Measurements from ENCODE around the gene MBD3L1. TPM values are rescaled to one million over a fixed set of nuclear protein-coding genes. Genes with fewer than 3 reads are reported as not detected.
A peak's percentile ranks its signal among the peaks of the same experiment; 100 is the strongest.

The MBD3L1 gene
- total and polyA plus RNA-seq, 9 of the 15 experiments (the other 6 are each of a cell fraction or from before 2014, with no cell fraction given): not detected

DNA sequence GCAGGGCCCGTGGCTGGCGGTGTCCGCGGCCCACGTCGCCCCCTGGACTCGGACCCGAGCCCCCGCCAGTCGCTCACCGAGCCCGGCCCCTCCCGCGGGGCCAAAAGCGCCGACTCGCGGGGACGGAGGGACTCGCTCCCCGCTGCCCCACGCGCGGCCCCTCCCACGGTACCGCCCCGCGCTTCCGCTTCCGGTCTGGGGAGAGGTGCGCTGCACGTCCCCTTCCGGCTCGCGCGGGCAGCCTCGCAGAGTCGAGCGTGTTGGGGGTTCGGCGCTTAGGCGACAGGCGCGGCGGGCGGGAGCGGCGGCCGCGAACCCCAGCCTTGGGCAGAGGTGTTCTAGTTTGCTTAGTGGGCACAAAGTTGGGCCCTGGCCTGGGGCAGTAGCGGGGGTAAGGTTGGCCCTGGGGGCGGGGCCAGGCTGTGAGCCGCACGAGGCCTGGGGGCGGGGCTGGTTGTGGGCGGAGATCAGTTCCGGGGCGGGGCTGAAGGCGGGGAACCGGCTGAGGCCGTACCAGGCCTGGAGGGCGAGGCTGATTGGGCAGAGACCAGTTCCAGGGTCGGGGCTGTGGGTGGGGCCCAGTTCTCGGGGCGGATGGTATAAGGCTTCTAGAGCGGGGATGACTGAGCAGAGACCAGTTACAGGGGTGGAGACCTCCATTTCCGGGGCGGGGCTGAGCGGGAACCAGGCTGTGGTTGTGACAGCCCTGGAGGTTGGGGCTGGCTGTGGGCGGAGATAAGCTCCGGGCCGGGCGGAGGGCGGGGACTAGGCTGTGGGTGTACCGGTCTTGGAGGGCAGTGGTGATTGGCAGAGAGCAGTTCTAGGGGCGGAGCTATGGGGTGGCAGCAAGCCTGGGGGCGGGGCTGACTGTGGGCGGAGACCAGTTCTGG is at the start of gene MBD3L1, which contains the start of gene ZNF558 (continued):
- TF ChIP-seq, protein P1, sequence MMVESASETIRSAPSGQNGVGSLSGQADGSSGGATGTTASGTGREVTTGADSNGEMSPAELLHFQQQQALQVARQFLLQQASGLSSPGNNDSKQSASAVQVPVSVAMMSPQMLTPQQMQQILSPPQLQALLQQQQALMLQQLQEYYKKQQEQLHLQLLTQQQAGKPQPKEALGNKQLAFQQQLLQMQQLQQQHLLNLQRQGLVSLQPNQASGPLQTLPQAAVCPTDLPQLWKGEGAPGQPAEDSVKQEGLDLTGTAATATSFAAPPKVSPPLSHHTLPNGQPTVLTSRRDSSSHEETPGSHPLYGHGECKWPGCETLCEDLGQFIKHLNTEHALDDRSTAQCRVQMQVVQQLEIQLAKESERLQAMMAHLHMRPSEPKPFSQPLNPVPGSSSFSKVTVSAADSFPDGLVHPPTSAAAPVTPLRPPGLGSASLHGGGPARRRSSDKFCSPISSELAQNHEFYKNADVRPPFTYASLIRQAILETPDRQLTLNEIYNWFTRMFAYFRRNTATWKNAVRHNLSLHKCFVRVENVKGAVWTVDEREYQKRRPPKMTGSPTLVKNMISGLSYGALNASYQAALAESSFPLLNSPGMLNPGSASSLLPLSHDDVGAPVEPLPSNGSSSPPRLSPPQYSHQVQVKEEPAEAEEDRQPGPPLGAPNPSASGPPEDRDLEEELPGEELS (CRISPR knock-in tag; IDR thresholded peaks at IDR 0.05; ENCODE audit: borderline replicate concordance): 0 out of 2 replicates have a peak, but pooled peaks have one; percentile 47
- TF ChIP-seq, protein P2, sequence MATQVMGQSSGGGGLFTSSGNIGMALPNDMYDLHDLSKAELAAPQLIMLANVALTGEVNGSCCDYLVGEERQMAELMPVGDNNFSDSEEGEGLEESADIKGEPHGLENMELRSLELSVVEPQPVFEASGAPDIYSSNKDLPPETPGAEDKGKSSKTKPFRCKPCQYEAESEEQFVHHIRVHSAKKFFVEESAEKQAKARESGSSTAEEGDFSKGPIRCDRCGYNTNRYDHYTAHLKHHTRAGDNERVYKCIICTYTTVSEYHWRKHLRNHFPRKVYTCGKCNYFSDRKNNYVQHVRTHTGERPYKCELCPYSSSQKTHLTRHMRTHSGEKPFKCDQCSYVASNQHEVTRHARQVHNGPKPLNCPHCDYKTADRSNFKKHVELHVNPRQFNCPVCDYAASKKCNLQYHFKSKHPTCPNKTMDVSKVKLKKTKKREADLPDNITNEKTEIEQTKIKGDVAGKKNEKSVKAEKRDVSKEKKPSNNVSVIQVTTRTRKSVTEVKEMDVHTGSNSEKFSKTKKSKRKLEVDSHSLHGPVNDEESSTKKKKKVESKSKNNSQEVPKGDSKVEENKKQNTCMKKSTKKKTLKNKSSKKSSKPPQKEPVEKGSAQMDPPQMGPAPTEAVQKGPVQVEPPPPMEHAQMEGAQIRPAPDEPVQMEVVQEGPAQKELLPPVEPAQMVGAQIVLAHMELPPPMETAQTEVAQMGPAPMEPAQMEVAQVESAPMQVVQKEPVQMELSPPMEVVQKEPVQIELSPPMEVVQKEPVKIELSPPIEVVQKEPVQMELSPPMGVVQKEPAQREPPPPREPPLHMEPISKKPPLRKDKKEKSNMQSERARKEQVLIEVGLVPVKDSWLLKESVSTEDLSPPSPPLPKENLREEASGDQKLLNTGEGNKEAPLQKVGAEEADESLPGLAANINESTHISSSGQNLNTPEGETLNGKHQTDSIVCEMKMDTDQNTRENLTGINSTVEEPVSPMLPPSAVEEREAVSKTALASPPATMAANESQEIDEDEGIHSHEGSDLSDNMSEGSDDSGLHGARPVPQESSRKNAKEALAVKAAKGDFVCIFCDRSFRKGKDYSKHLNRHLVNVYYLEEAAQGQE (IDR thresholded peaks at IDR 0.05; ENCODE audit: borderline replicate concordance): no peak; the same call in 1 of the 2 replicates
- TF ChIP-seq, protein P2 (CRISPR knock-in tag; IDR thresholded peaks at IDR 0.05; ENCODE audit: low read depth): peak; percentile 38; the same call in 1 of the 2 replicates
- TF ChIP-seq MXI1 (IDR thresholded peaks at IDR 0.05; ENCODE audit: low read depth, low read length) (peak; percentile 19; the same call in 1 of the 2 replicates), ZNF384 (IDR thresholded peaks at IDR 0.05; ENCODE audit: low read depth, low read length) (no peak), ARID1B (IDR thresholded peaks at IDR 0.05) (0 out of 2 replicates have a peak, but pooled peaks have one; percentile 21), ZNF445 (CRISPR knock-in tag; IDR thresholded peaks at IDR 0.05; ENCODE audit: low read depth) (no peak), MTF1 (CRISPR knock-in tag; IDR thresholded peaks at IDR 0.05; ENCODE audit: borderline replicate concordance) (no peak), SIX5 (IDR thresholded peaks at IDR 0.05; ENCODE audit: borderline replicate concordance in 1 of 2, insufficient read depth in 1 of 2, low read depth in 1 of 2, low read length in 2 of 2) (no peak)
- TF ChIP-seq, protein P3, sequence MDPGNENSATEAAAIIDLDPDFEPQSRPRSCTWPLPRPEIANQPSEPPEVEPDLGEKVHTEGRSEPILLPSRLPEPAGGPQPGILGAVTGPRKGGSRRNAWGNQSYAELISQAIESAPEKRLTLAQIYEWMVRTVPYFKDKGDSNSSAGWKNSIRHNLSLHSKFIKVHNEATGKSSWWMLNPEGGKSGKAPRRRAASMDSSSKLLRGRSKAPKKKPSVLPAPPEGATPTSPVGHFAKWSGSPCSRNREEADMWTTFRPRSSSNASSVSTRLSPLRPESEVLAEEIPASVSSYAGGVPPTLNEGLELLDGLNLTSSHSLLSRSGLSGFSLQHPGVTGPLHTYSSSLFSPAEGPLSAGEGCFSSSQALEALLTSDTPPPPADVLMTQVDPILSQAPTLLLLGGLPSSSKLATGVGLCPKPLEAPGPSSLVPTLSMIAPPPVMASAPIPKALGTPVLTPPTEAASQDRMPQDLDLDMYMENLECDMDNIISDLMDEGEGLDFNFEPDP (CRISPR knock-in tag; IDR thresholded peaks at IDR 0.05): no peak
- TF ChIP-seq, protein P4, sequence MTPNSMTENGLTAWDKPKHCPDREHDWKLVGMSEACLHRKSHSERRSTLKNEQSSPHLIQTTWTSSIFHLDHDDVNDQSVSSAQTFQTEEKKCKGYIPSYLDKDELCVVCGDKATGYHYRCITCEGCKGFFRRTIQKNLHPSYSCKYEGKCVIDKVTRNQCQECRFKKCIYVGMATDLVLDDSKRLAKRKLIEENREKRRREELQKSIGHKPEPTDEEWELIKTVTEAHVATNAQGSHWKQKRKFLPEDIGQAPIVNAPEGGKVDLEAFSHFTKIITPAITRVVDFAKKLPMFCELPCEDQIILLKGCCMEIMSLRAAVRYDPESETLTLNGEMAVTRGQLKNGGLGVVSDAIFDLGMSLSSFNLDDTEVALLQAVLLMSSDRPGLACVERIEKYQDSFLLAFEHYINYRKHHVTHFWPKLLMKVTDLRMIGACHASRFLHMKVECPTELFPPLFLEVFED (CRISPR knock-in tag; conservative IDR thresholded peaks at IDR 0.05): no peak
